HEK293T (cell line): ENCODE measurements around the gene IFRD2.

ENCODE experiments used
- CTCF ChIA-PET: fragments of 350-600 bp; formaldehyde crosslinking; extraction: SDS; loops from one replicate; lab custom pipeline; 2021; ENCODE audit warnings: antibody characterized with exemption, inconsistent platforms; lab: Yijun Ruan, JAX
- POLR2A ChIA-PET: fragments of 350-600 bp; formaldehyde crosslinking; extraction: SDS; loops from one replicate; lab custom pipeline; 2020; ENCODE audit warnings: antibody characterized with exemption, inconsistent platforms; lab: Yijun Ruan, JAX
- DNase-seq: peaks from one replicate; pipeline ENCODE4 v3.0.0; 2012; ENCODE audit warnings: mixed read lengths; ENCODE audit errors: extremely low spot score
- ARNT ChIP-seq: fragments of 450-650 bp; IDR thresholded peaks from 2 replicates; pipeline ENCODE4 v1.6.1; 2017; ENCODE audit warnings: mild to moderate bottlenecking
- BHLHE40 ChIP-seq: fragments of 450-650 bp; IDR thresholded peaks from 2 replicates; pipeline ENCODE4 v1.6.1; 2016; ENCODE audit warnings: mild to moderate bottlenecking, moderate library complexity, borderline replicate concordance
- CTBP1 ChIP-seq: fragments of 450-650 bp; IDR thresholded peaks from 2 replicates; pipeline ENCODE4 v1.6.1; 2016; ENCODE audit warnings: borderline replicate concordance
- ELF4 ChIP-seq: fragments of 450-650 bp; IDR thresholded peaks from 2 replicates; pipeline ENCODE4 v1.6.1; 2017; ENCODE audit warnings: antibody characterized with exemption
- FOXA1 ChIP-seq: fragments of 450-650 bp; IDR thresholded peaks from 2 replicates; pipeline ENCODE4 v1.6.1; 2016; ENCODE audit warnings: mild to moderate bottlenecking
- FOXK2 ChIP-seq: fragments of 450-650 bp; IDR thresholded peaks from 2 replicates; pipeline ENCODE4 v1.6.1; 2016; ENCODE audit warnings: mild to moderate bottlenecking
- FOXM1 ChIP-seq: fragments of 450-650 bp; IDR thresholded peaks from 2 replicates; pipeline ENCODE4 v1.6.1; 2017; ENCODE audit warnings: mild to moderate bottlenecking, borderline replicate concordance
- HDGF ChIP-seq: fragments of 450-650 bp; IDR thresholded peaks from 2 replicates; pipeline ENCODE4 v1.6.1; 2017; ENCODE audit warnings: antibody characterized with exemption, borderline replicate concordance
- L3MBTL2 ChIP-seq: fragments of 450-650 bp; conservative IDR thresholded peaks from 2 replicates; pipeline ENCODE4 v1.6.1; 2016; ENCODE audit warnings: mild to moderate bottlenecking
- NFRKB ChIP-seq: fragments of 450-650 bp; IDR thresholded peaks from 2 replicates; pipeline ENCODE4 v1.6.1; 2016; ENCODE audit warnings: mild to moderate bottlenecking, moderate library complexity
- SP1 ChIP-seq: fragments of 450-650 bp; IDR thresholded peaks from 2 replicates; pipeline ENCODE4 v1.6.1; 2017
- SUZ12 ChIP-seq: fragments of 450-650 bp; IDR thresholded peaks from 2 replicates; pipeline ENCODE4 v1.6.1; 2016; ENCODE audit warnings: mild to moderate bottlenecking
- TARDBP ChIP-seq: fragments of 450-650 bp; IDR thresholded peaks from 2 replicates; pipeline ENCODE4 v1.6.1; 2016
- ZNF384 ChIP-seq: fragments of 450-650 bp; IDR thresholded peaks from 2 replicates; pipeline ENCODE4 v1.6.1; 2016
- TF ChIP-seq, protein P1 (sequence below): fragments of 450-650 bp; IDR thresholded peaks from 2 replicates; pipeline ENCODE4 v1.6.1; 2016

Gene IFRD2

DNA sequence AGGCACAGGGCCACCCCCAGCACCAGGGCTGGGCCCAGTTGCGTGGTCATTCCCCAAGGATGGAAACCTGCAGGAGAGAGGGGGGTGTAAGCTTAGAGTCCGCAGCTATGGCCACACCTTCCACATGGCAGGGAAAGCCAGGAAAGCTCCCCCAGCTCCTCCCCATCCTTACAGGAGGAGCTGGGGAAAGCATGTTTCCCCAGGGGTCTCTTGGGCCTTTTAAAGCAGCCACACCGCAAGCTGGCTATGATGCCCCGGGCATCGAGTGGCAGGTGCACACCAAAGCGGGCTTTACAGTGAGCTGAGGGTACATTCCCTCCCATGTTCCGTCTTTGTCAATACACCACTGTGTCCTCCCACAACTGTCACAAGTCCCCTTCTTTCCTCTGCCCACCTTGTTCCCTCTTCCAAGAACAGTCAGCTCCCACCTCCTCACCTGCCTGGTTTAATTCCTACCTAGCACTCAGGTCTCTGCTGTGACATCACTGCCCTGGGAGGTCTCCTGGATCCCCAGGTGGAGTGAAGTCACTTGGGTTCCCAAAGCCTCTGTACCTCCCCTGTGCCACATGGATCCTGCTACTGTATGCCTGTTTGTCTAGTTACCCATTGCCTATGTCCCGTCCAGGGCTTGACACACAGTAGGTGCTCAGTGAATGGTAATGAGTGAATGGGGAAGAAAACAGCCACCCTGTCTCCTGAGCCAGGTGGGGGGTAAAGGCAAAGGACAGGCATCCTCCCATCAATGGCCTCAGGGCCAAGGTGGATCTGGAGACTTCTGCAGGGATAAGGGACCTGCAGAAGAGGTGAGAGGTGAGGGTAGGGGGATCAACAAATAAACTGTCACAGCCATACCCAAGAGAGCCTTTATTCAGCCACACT, 3.6 kb upstream of the IFRD2 start:
- no peak for TF ChIP-seq CTBP1
- no peak for TF ChIP-seq NFRKB
- no peak for TF ChIP-seq BHLHE40
- DNase-seq, result no peak
- POLR2A ChIA-PET, result interaction anchor here (1.0 to 2.5 kb wide), 3 partner anchors 11 to 509 kb away, joined by 3 to 12 read pairs (median 4); partner anchors contain the start of gene IP6K1
- CTCF ChIA-PET, result no interaction called here

DNA sequence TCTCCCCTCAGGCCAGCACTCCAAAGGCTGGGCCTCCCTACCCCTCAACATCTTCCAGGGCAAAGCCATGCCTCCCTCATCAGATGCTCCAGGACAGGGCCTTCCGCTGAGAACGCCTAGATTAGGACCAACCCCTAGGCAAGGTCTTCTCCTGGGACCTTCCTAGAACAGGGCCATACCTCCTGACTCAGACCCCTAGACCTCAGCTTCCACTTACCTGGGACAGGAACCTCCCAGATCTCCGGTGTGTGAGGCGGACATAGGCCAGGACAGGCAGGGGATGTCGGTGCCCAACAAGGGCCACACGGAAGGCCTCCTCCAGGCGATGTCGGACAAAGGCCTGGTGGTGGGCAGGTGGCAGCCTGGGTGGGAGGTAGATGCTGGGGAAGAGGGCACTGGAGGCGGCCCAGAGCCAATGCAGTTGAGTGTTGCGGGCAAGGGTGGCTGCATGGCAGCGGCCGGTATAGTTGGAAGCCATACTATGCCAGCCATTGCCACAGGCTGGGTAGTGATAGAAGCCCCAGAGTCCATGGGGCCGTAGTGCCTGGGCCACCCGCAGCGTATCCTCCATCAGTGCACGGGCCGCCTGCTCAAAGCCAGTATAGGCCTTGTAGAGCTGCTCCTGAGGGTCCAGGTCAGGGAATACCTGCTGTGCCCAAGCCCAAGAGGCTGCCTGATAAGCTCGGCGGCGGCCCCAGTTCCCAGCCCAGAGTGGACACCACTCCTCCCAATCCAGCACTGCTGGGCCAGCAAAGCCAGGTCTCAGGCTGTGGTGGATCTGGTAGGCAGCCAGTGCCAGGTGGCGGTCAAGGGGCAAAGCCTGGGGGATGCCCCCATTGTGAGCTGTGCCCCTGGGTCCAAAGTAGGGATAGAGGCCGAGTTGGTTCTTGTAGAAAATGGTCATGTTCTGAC, 2.5 kb upstream of the IFRD2 start:
- TF ChIP-seq CTBP1 (no peak), ELF4 (no peak), NFRKB (no peak), HDGF (no peak), ARNT (no peak), TARDBP (no peak), ZNF384 (no peak), BHLHE40 (no peak), FOXA1 (no peak), FOXK2 (no peak), FOXM1 (no peak), SUZ12 (no peak), SP1 (no peak), L3MBTL2 (no peak)
- TF ChIP-seq, protein P1, sequence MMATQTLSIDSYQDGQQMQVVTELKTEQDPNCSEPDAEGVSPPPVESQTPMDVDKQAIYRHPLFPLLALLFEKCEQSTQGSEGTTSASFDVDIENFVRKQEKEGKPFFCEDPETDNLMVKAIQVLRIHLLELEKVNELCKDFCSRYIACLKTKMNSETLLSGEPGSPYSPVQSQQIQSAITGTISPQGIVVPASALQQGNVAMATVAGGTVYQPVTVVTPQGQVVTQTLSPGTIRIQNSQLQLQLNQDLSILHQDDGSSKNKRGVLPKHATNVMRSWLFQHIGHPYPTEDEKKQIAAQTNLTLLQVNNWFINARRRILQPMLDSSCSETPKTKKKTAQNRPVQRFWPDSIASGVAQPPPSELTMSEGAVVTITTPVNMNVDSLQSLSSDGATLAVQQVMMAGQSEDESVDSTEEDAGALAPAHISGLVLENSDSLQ, result no peak
- CTCF ChIA-PET, result no interaction called here
- DNase-seq, result no peak
- POLR2A ChIA-PET, result interaction anchor here (1.0 to 2.5 kb wide), 3 partner anchors 10 to 508 kb away, joined by 3 to 12 read pairs (median 4); partner anchors contain the start of gene IP6K1

DNA sequence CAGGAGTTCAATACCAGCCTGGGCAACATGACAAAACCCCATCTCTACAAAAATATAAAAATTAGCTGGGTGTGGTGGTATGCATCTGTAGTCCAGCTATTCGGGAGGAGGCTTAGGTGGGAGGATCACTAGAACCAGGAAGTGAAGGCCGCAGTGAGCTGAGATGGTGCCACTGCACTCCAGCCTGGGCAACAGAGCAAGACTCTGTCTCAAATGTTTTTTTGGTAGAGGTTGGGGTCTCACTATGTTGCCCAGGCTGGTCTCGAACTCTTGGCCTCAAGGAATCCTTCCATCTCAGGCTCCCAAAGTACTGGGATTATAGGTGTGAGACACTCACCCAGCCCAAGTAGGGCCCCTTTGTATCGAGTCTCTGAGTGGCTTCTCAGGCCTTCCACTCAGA, 1.9 kb upstream of the IFRD2 start:
- CTCF ChIA-PET, result no interaction called here
- DNase-seq, result no peak
- POLR2A ChIA-PET, result interaction anchor here (2.5 kb wide), 1 partner anchor 43 kb away, joined by 12 read pairs; no protein-coding TSS in a partner anchor
- TF ChIP-seq HDGF (no peak), TARDBP (no peak), SUZ12 (no peak), BHLHE40 (no peak), NFRKB (no peak), L3MBTL2 (no peak), FOXA1 (no peak), ARNT (no peak), CTBP1 (no peak)
- TF ChIP-seq, protein P1, result no peak

DNA sequence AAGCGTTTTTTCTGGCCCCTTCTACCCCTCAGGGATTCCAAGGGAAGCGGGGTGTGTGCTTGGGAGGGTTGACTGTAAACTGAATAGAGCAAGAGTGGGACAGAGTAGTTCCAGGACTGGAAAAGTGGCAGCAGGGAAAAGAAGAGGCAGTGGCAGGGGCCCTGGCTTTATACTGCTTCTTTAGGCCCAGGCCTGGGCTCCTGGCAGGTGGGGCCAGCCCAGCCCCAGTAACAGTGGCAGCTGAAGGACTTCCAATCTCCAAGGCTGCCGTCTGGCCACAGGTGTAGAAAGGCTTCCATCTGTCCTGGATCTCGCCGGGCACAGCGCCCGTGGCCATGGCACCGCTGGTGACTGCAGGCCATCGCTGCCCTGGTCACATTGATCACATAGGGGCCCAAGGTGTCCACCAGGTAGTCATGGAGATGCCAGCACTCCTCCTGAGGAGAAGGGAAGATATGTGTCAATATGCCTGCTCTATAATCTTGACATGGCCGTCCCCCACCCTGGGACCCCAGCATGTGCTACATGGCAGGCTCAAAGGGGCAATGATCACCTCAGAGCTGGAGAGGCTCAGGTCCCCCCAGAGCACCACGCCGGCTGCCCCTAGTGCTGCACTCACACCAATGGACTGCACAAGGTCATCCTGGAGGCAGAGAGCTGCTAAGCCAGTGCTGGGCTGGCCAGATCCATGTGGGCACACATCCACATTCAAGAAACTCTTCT, 1.0 kb upstream of the IFRD2 start:
- TF ChIP-seq ELF4 (no peak), L3MBTL2 (no peak), ZNF384 (no peak)
- ChIA-PET POLR2A (interaction anchor here (0.6 to 2.5 kb wide), 11 partner anchors 11 to 276 kb away, joined by 3 to 28 read pairs (median 4); partner anchors contain the start of genes HEMK1 and TUSC2), CTCF (no interaction called here)
- no peak for DNase-seq

DNA sequence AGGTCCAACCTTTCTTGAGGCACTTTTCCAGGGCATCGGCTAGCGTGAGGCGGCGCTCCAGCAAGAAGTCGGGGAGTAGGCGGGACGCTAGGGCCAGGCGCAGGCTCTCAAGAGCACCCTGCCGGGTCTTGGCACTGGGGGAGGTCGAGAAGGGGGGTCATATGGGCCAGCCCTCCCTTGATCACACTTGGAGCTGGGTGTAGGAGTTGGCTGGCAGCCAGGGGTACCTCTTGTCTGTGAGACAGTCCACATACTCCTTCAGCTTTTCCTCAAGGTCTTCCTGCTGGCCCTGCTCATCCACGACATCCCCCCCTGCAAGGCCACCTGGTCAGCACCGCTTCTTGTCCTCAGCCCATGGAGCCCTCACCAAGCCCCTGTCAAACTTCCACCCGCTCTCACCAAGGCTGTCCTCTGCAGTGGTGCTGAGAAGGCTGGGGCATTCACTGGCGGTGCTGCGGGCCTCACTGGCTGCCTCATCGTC, 2.0 kb downstream of the IFRD2 start:
- TF ChIP-seq HDGF (no peak), CTBP1 (no peak), L3MBTL2 (no peak), ARNT (no peak), BHLHE40 (no peak)
- TF ChIP-seq, protein P1, result no peak
- ChIA-PET CTCF (no interaction called here), POLR2A (interaction anchor here (1.4 to 1.6 kb wide), 2 partner anchors 11 to 26 kb away, joined by 3 to 4 read pairs; partner anchors contain the start of gene LSMEM2)
- no peak for DNase-seq

DNA sequence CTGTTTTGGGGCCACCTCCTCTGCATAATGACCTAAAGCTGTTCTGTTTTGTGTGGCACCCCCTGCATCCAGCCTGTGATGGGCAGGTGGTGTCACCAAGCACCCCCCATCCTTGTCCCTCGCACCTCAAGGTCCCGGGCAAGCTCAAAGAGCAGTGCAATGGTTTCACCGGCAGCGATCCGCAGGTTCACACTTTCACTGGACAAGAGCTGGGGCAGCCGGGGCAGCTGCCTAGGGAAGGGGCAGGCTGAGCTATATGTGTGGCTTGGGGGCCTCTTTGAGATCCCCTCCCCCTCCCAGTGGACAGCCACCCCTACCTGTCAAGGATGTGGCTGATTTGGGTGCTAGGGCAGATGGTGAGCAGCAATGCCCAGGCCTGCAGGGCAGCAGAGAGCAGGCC, 3.1 kb downstream of the IFRD2 start:
- ChIA-PET CTCF (no interaction called here), POLR2A (interaction anchor here (0.8 to 1.6 kb wide), 4 partner anchors 10 to 48 kb away, joined by 3 to 4 read pairs (median 4); partner anchors contain the start of gene LSMEM2)

More for the DNA sequence above, 3.1 kb downstream of the IFRD2 start:
- DNase-seq, result no peak
- TF ChIP-seq HDGF (no peak), BHLHE40 (no peak), NFRKB (no peak), FOXA1 (no peak), ZNF384 (no peak), TARDBP (no peak), ARNT (no peak), SUZ12 (no peak), FOXK2 (no peak), L3MBTL2 (no peak), CTBP1 (no peak)
